Mucosa of rectum (tissue), 2 donors: Measurements from ENCODE around the gene WIPF2.
"Not testable (repeated sequence)": the region's sequence is repeated elsewhere in the genome, so short reads cannot be mapped to it uniquely, and the experiment has no call there.

Source experiments
- H3K27ac ChIP-seq, 2 donors: one replicate each; pipeline ENCODE4 v1.7.0; 2013; ENCODE audit warnings: inconsistent platforms in 2 of 2, low read depth in 2 of 2, low read length in 2 of 2
- H3K27me3 ChIP-seq, 2 donors: one replicate each; pipeline ENCODE4 v1.7.0; 2013; ENCODE audit warnings: low read length in 2 of 2; ENCODE audit not compliant: control insufficient read depth in 2 of 2, insufficient read depth in 2 of 2
- H3K36me3 ChIP-seq, 2 donors: one replicate each; pipeline ENCODE4 v1.7.0; 2013; ENCODE audit warnings: low read length in 2 of 2; ENCODE audit not compliant: control insufficient read depth in 2 of 2, insufficient read depth in 2 of 2
- H3K4me1 ChIP-seq, 2 donors: one replicate each; pipeline ENCODE4 v1.7.0; 2013; ENCODE audit warnings: low read length in 2 of 2, mild to moderate bottlenecking in 1 of 2; ENCODE audit not compliant: control insufficient read depth in 2 of 2, insufficient read depth in 2 of 2
- H3K4me3 ChIP-seq, 2 donors: one replicate each; pipeline ENCODE4 v1.7.0; 2013; ENCODE audit warnings: low read length in 2 of 2
- H3K9ac ChIP-seq, 2 donors: one replicate each; pipeline ENCODE4 v1.7.0; 2013; ENCODE audit warnings: low read length in 2 of 2, low read depth in 1 of 2, mild to moderate bottlenecking in 1 of 2
- H3K9me3 ChIP-seq, 2 donors: one replicate each; pipeline ENCODE4 v1.7.0; 2013; ENCODE audit warnings: low read length in 2 of 2; ENCODE audit not compliant: control insufficient read depth in 2 of 2
- donor health status: healthy.
- donor health status: Normal muscosa, but diverticular disease.

The WIPF2 gene

GRCh38 chr17:40303708-40304551, 84.8 kb downstream of the WIPF2 start:
- no peak overlapping the region for H3K9ac ChIP-seq
- peak overlapping the region in 1 of 2 donors; percentile 5 for H3K27ac ChIP-seq
- H3K36me3 ChIP-seq: no peaks in the 10 kb centered on the region

GRCh38 chr17:40304552-40304863, 85.4 kb downstream of the WIPF2 start:
- H3K36me3 ChIP-seq, H3K27me3 ChIP-seq, H3K9me3 ChIP-seq, H3K4me3 ChIP-seq, H3K9ac ChIP-seq, H3K27ac ChIP-seq: not testable (repeated sequence)
- peaks cover 34 to 40% of the 10 kb centered on the region in 2 donors for H3K4me1 ChIP-seq

More at GRCh38 chr17:40303708-40304551, 84.8 kb downstream of the WIPF2 start:
- Histone ChIP-seq H3K4me3 (no peak overlapping the region), H3K9me3 (no peaks in the 10 kb centered on the region), H3K27me3 (no peaks in the 10 kb centered on the region), H3K4me1 (peaks cover 28 to 35% of the 10 kb centered on the region in 2 donors)

GRCh38 chr17:40304866-40305265, 85.8 kb downstream of the WIPF2 start:
- not testable (repeated sequence) for H3K36me3 ChIP-seq, H3K9me3 ChIP-seq, H3K9ac ChIP-seq, H3K27me3 ChIP-seq, H3K27ac ChIP-seq, H3K4me3 ChIP-seq
- H3K4me1 ChIP-seq: peaks cover 38 to 44% of the 10 kb centered on the region in 2 donors

- Histone ChIP-seq H3K9ac (no peak overlapping the region), H3K4me1 (peaks cover 52 to 59% of the 10 kb centered on the region in 2 donors), H3K36me3 (no peaks in the 10 kb centered on the region), H3K9me3 (no peaks in the 10 kb centered on the region), H3K4me3 (no peak overlapping the region), H3K27ac (peak overlapping the region; percentile 58 to 74), H3K27me3 (no peaks in the 10 kb centered on the region)
These were observed 87.3 kb downstream of the WIPF2 start for GRCh38 chr17:40306395-40306794.

- Histone ChIP-seq H3K27ac (peak overlapping the region; percentile 58 to 74), H3K4me1 (peaks cover 59 to 67% of the 10 kb centered on the region in 2 donors), H3K9ac (peak overlapping the region; percentile 28 to 34), H3K27me3 (no peaks in the 10 kb centered on the region), H3K4me3 (no peak overlapping the region), H3K36me3 (no peaks in the 10 kb centered on the region), H3K9me3 (no peaks in the 10 kb centered on the region)
These were observed 88.1 kb downstream of the WIPF2 start for GRCh38 chr17:40307001-40307730.

- no peaks in the 10 kb centered on the region for H3K9me3 ChIP-seq
- no peaks in the 10 kb centered on the region for H3K36me3 ChIP-seq
- peak overlapping the region; percentile 58 to 74 for H3K27ac ChIP-seq
- H3K4me3 ChIP-seq: peak overlapping the region in 1 of 2 donors; percentile 13
- H3K27me3 ChIP-seq: no peaks in the 10 kb centered on the region
- peaks cover 65 to 71% of the 10 kb centered on the region in 2 donors for H3K4me1 ChIP-seq
- H3K9ac ChIP-seq: peak overlapping the region; percentile 28 to 34
These were observed 88.7 kb downstream of the WIPF2 start for GRCh38 chr17:40307740-40308239.

- Histone ChIP-seq H3K36me3 (no peaks in the 10 kb centered on the region), H3K4me1 (peaks cover 65 to 70% of the 10 kb centered on the region in 2 donors)
These were observed 90.2 kb downstream of the WIPF2 start, which contains the start of gene RARA for GRCh38 chr17:40309031-40309948. TSS of gene RARA (plus strand) at chr17:40309180. CDS start at chr17:40331219, 22,039 bp downstream.

GRCh38 chr17:40309949-40310510, 90.9 kb downstream of the WIPF2 start:
- no peaks in the 10 kb centered on the region for H3K9me3 ChIP-seq
- no peaks in the 10 kb centered on the region for H3K27me3 ChIP-seq
- no peaks in the 10 kb centered on the region for H3K36me3 ChIP-seq
- peak overlapping the region; percentile 32 to 72 for H3K9ac ChIP-seq
- peak overlapping the region; percentile 74 to 84 for H3K4me3 ChIP-seq
- H3K27ac ChIP-seq: no peak overlapping the region
- H3K4me1 ChIP-seq: peaks cover 70 to 73% of the 10 kb centered on the region in 2 donors

More at GRCh38 chr17:40309031-40309948, 90.2 kb downstream of the WIPF2 start, which contains the start of gene RARA:
- Histone ChIP-seq H3K9me3 (no peaks in the 10 kb centered on the region), H3K4me3 (peak within 1 kb of the TSS; percentile 74 to 84), H3K9ac (peak within 1 kb of the TSS; percentile 72 to 91), H3K27ac (peak within 1 kb of the TSS; percentile 58 to 74), H3K27me3 (no peaks in the 10 kb centered on the region)

GRCh38 chr17:40310882-40311391, 91.8 kb downstream of the WIPF2 start:
- H3K27ac ChIP-seq: peak overlapping the region in 1 of 2 donors; percentile 23
- H3K9ac ChIP-seq: no peak overlapping the region
- no peaks in the 10 kb centered on the region for H3K36me3 ChIP-seq
- H3K4me3 ChIP-seq: no peak overlapping the region
- no peaks in the 10 kb centered on the region for H3K27me3 ChIP-seq
- H3K9me3 ChIP-seq: no peaks in the 10 kb centered on the region
- H3K4me1 ChIP-seq: peaks cover 76 to 79% of the 10 kb centered on the region in 2 donors
